DOHH2 (cell line): Measurements from ENCODE around the gene TMEM132E.

Experiments
- H3F3A ChIP-seq: fragments of 200-600 bp; sonication (generic), shearing (Covaris generic); 2 replicates; pipeline ENCODE4 v1.6.0; 2016; ENCODE audit warnings: antibody characterized with exemption, mild to moderate bottlenecking; ENCODE audit not compliant: control insufficient read depth, insufficient read depth
- H3K27ac ChIP-seq: fragments of 200-600 bp; sonication (generic); 2 replicates; pipeline ENCODE4 v1.5.1; 2014; ENCODE audit warnings: low read depth, mild to moderate bottlenecking, low read length, moderate library complexity
- H3K27me3 ChIP-seq: fragments of 200-600 bp; sonication (generic); 2 replicates; pipeline ENCODE4 v1.6.1; 2014; ENCODE audit warnings: mild to moderate bottlenecking, low read length, mixed read lengths; ENCODE audit not compliant: control insufficient read depth
- H3K36me3 ChIP-seq: fragments of 200-600 bp; sonication (generic); 2 replicates; pipeline ENCODE4 v1.6.1; 2014; ENCODE audit warnings: mild to moderate bottlenecking, low read length, moderate library complexity, mixed read lengths; ENCODE audit not compliant: control insufficient read depth
- H3K4me1 ChIP-seq: fragments of 200-600 bp; sonication (generic); 2 replicates; pipeline ENCODE4 v1.6.1; 2014; ENCODE audit warnings: mild to moderate bottlenecking, low read length, mixed read lengths; ENCODE audit not compliant: control insufficient read depth
- H3K4me2 ChIP-seq: fragments of 200-600 bp; sonication (generic); 2 replicates; pipeline ENCODE4 v1.6.0; 2014; ENCODE audit warnings: mild to moderate bottlenecking, low read length, moderate library complexity
- H3K4me3 ChIP-seq: fragments of 200-600 bp; sonication (generic); 2 replicates; pipeline ENCODE4 v1.5.1; 2014; ENCODE audit warnings: mild to moderate bottlenecking, low read length, mixed read lengths
- H3K79me2 ChIP-seq: fragments of 200-600 bp; sonication (generic); 2 replicates; pipeline ENCODE4 v1.6.1; 2014; ENCODE audit warnings: mild to moderate bottlenecking, low read length, mixed read lengths; ENCODE audit not compliant: control insufficient read depth
- H3K9me2 ChIP-seq: fragments of 200-600 bp; sonication (generic); replicated peaks from 2 replicates; pipeline ENCODE4 v1.6.1; 2014; ENCODE audit warnings: mild to moderate bottlenecking, low read length, mixed read lengths; ENCODE audit not compliant: control insufficient read depth
- H3K9me3 ChIP-seq: fragments of 200-600 bp; sonication (generic); 2 replicates; pipeline ENCODE4 v1.6.1; 2014; ENCODE audit warnings: antibody characterized with exemption, low read length, mixed read lengths; ENCODE audit not compliant: control insufficient read depth, insufficient read depth
- H4K20me1 ChIP-seq: fragments of 200-600 bp; sonication (generic); 2 replicates; pipeline ENCODE4 v1.6.0; 2014; ENCODE audit warnings: low read depth, mild to moderate bottlenecking, antibody characterized with exemption, low read length, moderate library complexity; ENCODE audit not compliant: control insufficient read depth, insufficient read depth
- CTCF ChIP-seq: fragments of 200-600 bp; sonication (generic); IDR thresholded peaks from one replicate; pipeline ENCODE4 v1.5.1; 2014; ENCODE audit warnings: antibody characterized with exemption, mild to moderate bottlenecking, low read depth, low read length; ENCODE audit not compliant: poor library complexity, severe bottlenecking
- EZH2phosphoT487 ChIP-seq: fragments of 200-600 bp; sonication (generic); IDR thresholded peaks from 2 replicates; pipeline ENCODE4 v1.6.1; 2017; ENCODE audit warnings: borderline replicate concordance, mild to moderate bottlenecking, antibody characterized with exemption, low read length, moderate library complexity, mixed read lengths

TMEM132E gene

GRCh38 chr17:34553907-34554306 is 25.5 kb upstream of the TMEM132E start:
- H3K4me3 ChIP-seq, result no peak overlapping the region
- no peaks in the 10 kb centered on the region for H3F3A ChIP-seq
- H3K36me3 ChIP-seq, result no peaks in the 10 kb centered on the region
- H4K20me1 ChIP-seq, result no peaks in the 10 kb centered on the region
- no peaks in the 10 kb centered on the region for H3K9me2 ChIP-seq
- TF ChIP-seq CTCF (no peak), EZH2phosphoT487 (no peak)
- no peaks in the 10 kb centered on the region for H3K4me1 ChIP-seq
- no peak overlapping the region for H3K27ac ChIP-seq
- no peaks in the 10 kb centered on the region for H3K79me2 ChIP-seq
- H3K27me3 ChIP-seq, result no peaks in the 10 kb centered on the region; the same call in 1 of the 2 replicates
- H3K9me3 ChIP-seq, result no peaks in the 10 kb centered on the region
- no peak overlapping the region for H3K4me2 ChIP-seq

DNA sequence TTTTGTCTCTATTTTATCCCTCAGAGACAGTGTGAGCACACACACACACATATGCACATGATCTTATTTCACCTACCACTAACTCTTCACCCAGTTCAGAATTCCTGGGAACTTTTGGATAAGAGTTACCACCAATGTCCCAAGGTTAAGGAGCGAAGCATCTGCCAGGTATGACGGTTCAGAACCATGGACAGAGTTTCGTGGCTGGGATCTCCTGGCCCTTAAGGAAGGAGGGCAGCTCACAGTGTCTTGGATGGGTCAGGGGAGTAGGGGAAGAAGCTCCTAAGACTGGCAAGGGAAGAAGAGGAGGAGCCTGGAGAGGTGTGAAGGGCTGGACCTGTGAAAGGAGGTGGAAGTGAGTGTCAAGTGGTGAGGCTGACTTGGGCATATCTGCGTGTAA is 23.0 kb upstream of the TMEM132E start:
- Histone ChIP-seq H3K4me1 (no peaks in the 10 kb centered on the region), H3K4me2 (no peak overlapping the region), H3K9me2 (no peaks in the 10 kb centered on the region), H3K36me3 (no peaks in the 10 kb centered on the region), H3K4me3 (no peak overlapping the region), H3K79me2 (no peaks in the 10 kb centered on the region), H3F3A (no peaks in the 10 kb centered on the region), H3K27me3 (no peaks in the 10 kb centered on the region; the same call in 1 of the 2 replicates), H4K20me1 (no peaks in the 10 kb centered on the region), H3K27ac (no peak overlapping the region), H3K9me3 (no peaks in the 10 kb centered on the region)
- TF ChIP-seq EZH2phosphoT487, result no peak
- no peak for TF ChIP-seq CTCF

DNA sequence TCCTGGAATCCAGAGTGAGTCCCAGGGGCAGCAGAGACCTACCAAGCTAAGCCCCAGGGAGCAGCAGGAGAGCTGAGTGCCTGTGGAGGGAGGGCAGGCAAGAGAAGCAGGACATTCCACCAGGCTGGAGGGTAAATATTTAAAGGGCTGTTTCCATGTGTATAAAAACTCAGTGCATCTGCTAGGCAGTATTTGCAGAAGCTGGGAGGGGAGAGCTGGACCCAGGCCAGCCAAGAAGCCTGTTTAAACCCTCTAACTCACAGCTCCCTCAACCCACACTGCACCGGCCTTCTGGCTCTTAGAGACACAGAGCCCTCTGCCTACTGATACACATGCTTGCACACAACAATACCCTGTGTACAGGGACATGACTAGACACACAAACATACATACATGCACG is 22.5 kb upstream of the TMEM132E start:
- Histone ChIP-seq H3K27me3 (no peaks in the 10 kb centered on the region; the same call in 1 of the 2 replicates), H3F3A (no peaks in the 10 kb centered on the region), H4K20me1 (no peaks in the 10 kb centered on the region), H3K9me3 (no peaks in the 10 kb centered on the region), H3K27ac (no peak overlapping the region), H3K4me3 (no peak overlapping the region), H3K79me2 (no peaks in the 10 kb centered on the region), H3K4me2 (no peak overlapping the region), H3K9me2 (no peaks in the 10 kb centered on the region), H3K36me3 (no peaks in the 10 kb centered on the region), H3K4me1 (no peaks in the 10 kb centered on the region)
- TF ChIP-seq EZH2phosphoT487 (no peak), CTCF (no peak)
